Stomach (tissue), 9 donors: ENCODE results near the gene PSMA6. TPM values are rescaled to one million over a fixed set of nuclear protein-coding genes. Genes with fewer than 3 reads are reported as not detected.

Experiments
- DNase-seq, 2 donors: peaks; one replicate each; pipeline versions ENCODE4 v3.0.0 to v3.0.0-alpha.2; 2013 to 2019
- H3K27ac ChIP-seq, 5 donors: fragments of 200-600 bp in 4 of 5; sonication (generic) in 4 of 5; one replicate each; pipeline ENCODE4 v1.5.1; 2013 to 2019; ENCODE audit warnings: mild to moderate bottlenecking in 1 of 5, moderate library complexity in 1 of 5
- H3K27me3 ChIP-seq, 3 donors: fragments of 200-600 bp; sonication (generic); one replicate each; pipeline ENCODE4 v1.5.1; 2017 to 2019; ENCODE audit warnings: mixed run types in 1 of 3
- H3K36me3 ChIP-seq, 4 donors: fragments of 200-600 bp; sonication (generic); 1 replicate in 3 of 4; 2 replicates in 1 of 4; pipeline ENCODE4 v1.5.1; 2016 to 2019
- H3K4me1 ChIP-seq, 4 donors: fragments of 200-600 bp; sonication (generic); one replicate each; pipeline ENCODE4 v1.5.1; 2016 to 2019
- H3K4me3 ChIP-seq, 4 donors: fragments of 200-600 bp; sonication (generic) in 3 of 4; one replicate each; pipeline ENCODE4 v1.5.1; 2016 to 2019; ENCODE audit warnings: mild to moderate bottlenecking in 1 of 4
- H3K9me3 ChIP-seq, 4 donors: fragments of 200-600 bp; sonication (generic); one replicate each; pipeline ENCODE4 v1.5.1; 2016 to 2019
- CTCF ChIP-seq, 7 experiments: fragments of 450-650 bp in 4 of 7; fragments of 200-600 bp in 3 of 7; sonication (generic) in 3 of 7; IDR thresholded peaks; one replicate each; pipeline ENCODE4 v1.5.1; 2016 to 2019; ENCODE audit warnings: antibody characterized with exemption in 7 of 7, control low read depth in 2 of 7, mild to moderate bottlenecking in 1 of 7
- EP300 ChIP-seq: sonication (generic); formaldehyde crosslinking; IDR thresholded peaks from one replicate; pipeline ENCODE4 v1.6.1; 2017; ENCODE audit warnings: antibody characterized with exemption
- POLR2A ChIP-seq, 4 donors: fragments of 450-650 bp; IDR thresholded peaks; one replicate each; pipeline ENCODE4 v1.6.1; 2016; ENCODE audit warnings: antibody characterized with exemption in 4 of 4, control low read depth in 2 of 4, mild to moderate bottlenecking in 1 of 4, moderate library complexity in 1 of 4
- POLR2AphosphoS5 ChIP-seq, 3 donors: sonication (generic); formaldehyde crosslinking; IDR thresholded peaks; one replicate each; pipeline ENCODE4 v1.6.1; 2016; ENCODE audit warnings: antibody characterized with exemption in 3 of 3
- WGBS, 5 donors: extraction: QIAGEN DNeasy Blood & Tissue Kit in 3 of 5; methylation state at CpG; one replicate each; pipeline versions ENCODE4 v1.1.5 to v1.1.7; 2013 to 2018; 5-methylcytosine and 5-hydroxymethylcytosine counted together
- intact Hi-C: fragments of 100-400 bp; cut with DNase I; formaldehyde crosslinking; loops from one replicate; pipeline ENCODE4 v1.15.1; 2023; ENCODE audit warnings: low total_unique reads
- polyA plus RNA-seq, 3 donors: library from polyadenylated mRNA; stranded (reverse); fragments of 200-250 nt; gene quantifications; one replicate each; pipeline ENCODE4 v1.2.3, GENCODE V29; 2013
- total RNA-seq, 5 donors: library from RNA; depleted of rRNA; stranded (reverse); fragments of >200 nt; gene quantifications; one replicate each; pipeline versions ENCODE4 v1.1.0 to v1.2.3, GENCODE V29; 2014 to 2016
- donor health status: healthy with polysubstance abuse.
- donor health status: Bipolar disorder and iron deficiency.
- donor health status: healthy.

The PSMA6 gene
- total and polyA plus RNA-seq, 8 donors, result 10.7 to 202 (median 159) TPM

- Histone ChIP-seq H3K36me3 (peaks cover 0 to 1% (median 0%) of the 10 kb centered on the region in 4 donors), H3K27me3 (no peaks in the 10 kb centered on the region), H3K9me3 (no peaks in the 10 kb centered on the region), H3K4me3 (no peak overlapping the region), H3K4me1 (no peaks in the 10 kb centered on the region), H3K27ac (no peak overlapping the region)
- DNase-seq, result no peak
- TF ChIP-seq POLR2A (IDR thresholded peaks at IDR 0.05), result no peak
- no peak for TF ChIP-seq CTCF (IDR thresholded peaks at IDR 0.05)
- no peak for TF ChIP-seq POLR2AphosphoS5 (IDR thresholded peaks at IDR 0.05)
- TF ChIP-seq EP300, result no peak
- intact Hi-C loops, result no loop called here
- WGBS, 5 donors, result 95 to 99% (median 97%) methylated on average over 5 of the region's 5 CpGs
Measured at GRCh38 chr14:35255711-35256110, 36.5 kb upstream of the PSMA6 start.

GRCh38 chr14:35257809-35258208, 34.4 kb upstream of the PSMA6 start:
- 62 to 83% (median 71%) methylated on average over 1 of the region's 1 CpG for WGBS, 5 donors
- H3K4me3 ChIP-seq, result no peak overlapping the region
- no peak for TF ChIP-seq POLR2AphosphoS5 (IDR thresholded peaks at IDR 0.05)
- no peak for TF ChIP-seq POLR2A (IDR thresholded peaks at IDR 0.05)
- TF ChIP-seq EP300, result no peak
- TF ChIP-seq CTCF (IDR thresholded peaks at IDR 0.05), result no peak
- no peaks in the 10 kb centered on the region for H3K27me3 ChIP-seq
- H3K27ac ChIP-seq, result no peak overlapping the region
- H3K4me1 ChIP-seq, result no peaks in the 10 kb centered on the region
- H3K9me3 ChIP-seq, result no peaks in the 10 kb centered on the region
- intact Hi-C loops, result no loop called here
- DNase-seq, result no peak
- H3K36me3 ChIP-seq, result peaks cover 0 to 4% (median 1%) of the 10 kb centered on the region in 4 donors

- no peak for DNase-seq
- Histone ChIP-seq H3K27me3 (no peaks in the 10 kb centered on the region), H3K27ac (no peak overlapping the region), H3K9me3 (no peaks in the 10 kb centered on the region), H3K4me1 (no peaks in the 10 kb centered on the region), H3K36me3 (peaks cover 0 to 4% (median 1%) of the 10 kb centered on the region in 4 donors), H3K4me3 (no peak overlapping the region)
- TF ChIP-seq POLR2AphosphoS5 (IDR thresholded peaks at IDR 0.05) (no peak), POLR2A (IDR thresholded peaks at IDR 0.05) (no peak), CTCF (IDR thresholded peaks at IDR 0.05) (no peak), EP300 (no peak)
- 77 to 93% (median 79%) methylated on average over 6 of the region's 6 CpGs for WGBS, 5 donors
- intact Hi-C loops, result no loop called here
Measured at GRCh38 chr14:35258420-35258819, 33.8 kb upstream of the PSMA6 start.

DNA sequence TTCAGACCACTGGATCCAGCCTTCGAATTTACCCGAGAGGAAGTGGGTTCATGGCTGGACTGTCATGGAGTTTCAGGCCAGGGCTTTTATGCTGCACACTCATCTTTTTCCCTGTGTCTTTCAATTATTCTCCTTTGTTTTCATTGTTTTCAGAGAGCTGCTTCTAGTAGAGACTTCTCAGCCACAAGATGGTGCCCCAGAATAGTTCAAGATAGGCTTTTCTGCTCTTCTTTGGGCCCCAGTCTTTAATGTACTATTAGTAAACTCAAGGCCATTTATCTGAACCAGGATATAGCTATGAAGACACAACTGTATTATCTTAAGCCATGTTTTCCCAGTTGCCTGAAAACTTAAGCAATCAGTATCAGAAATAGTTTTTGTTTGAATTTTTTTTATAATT, 30.4 kb upstream of the PSMA6 start:
- no peak overlapping the region for H3K27ac ChIP-seq
- no peaks in the 10 kb centered on the region for H3K4me1 ChIP-seq
- TF ChIP-seq CTCF (IDR thresholded peaks at IDR 0.05) (peak in 1 of 7 experiments; percentile 24), POLR2A (IDR thresholded peaks at IDR 0.05) (no peak)
- peaks cover 0 to 9% (median 3%) of the 10 kb centered on the region in 4 donors for H3K36me3 ChIP-seq
- H3K27me3 ChIP-seq, result no peaks in the 10 kb centered on the region
- H3K4me3 ChIP-seq, result no peak overlapping the region
- H3K9me3 ChIP-seq, result no peaks in the 10 kb centered on the region
- 90 to 97% (median 93%) methylated on average over 2 of the region's 2 CpGs for WGBS, 5 donors
- DNase-seq, result peak in 1 of 2 donors; percentile 30
- intact Hi-C loops, result no loop called here
